Stimulated activated CD4-positive, alpha-beta T cell treated with anti-CD3 and anti-CD28 coated beads, Interleukin-1b, Interleukin-23, amount 100 ng/mL, for 24 hours (primary cell): ENCODE results near the gene SCMH1.
"Not testable (repeated sequence)": the region's sequence is repeated elsewhere in the genome, so short reads cannot be mapped to it uniquely, and the experiment has no call there.

Source experiments
- DNase-seq, 4 experiments: peaks; one replicate each; pipeline ENCODE4 v3.0.0-alpha.2; 2020; ENCODE audit warnings: low read depth in 4 of 4, low spot score in 1 of 4

SCMH1 gene

DNA sequence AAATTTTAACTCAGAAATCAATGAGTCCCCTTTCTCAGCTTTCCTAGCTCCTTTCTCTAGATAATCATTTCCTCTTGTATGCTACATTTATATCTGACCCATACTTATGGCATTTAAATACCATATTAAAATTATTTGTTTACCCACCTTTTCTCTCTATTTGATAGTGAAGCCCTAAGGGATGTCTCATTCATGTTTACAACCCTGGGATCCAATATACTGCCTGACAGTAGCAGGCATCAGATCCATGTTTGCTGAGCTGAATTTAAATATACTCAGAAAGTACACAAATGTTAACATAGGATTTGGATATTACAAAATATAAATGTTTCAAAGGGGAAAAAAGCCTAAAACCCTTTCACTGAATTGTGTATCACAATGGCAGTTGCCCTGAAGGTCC lies 26.5 kb downstream of the SCMH1 start:
- DNase-seq = no peak

DNA sequence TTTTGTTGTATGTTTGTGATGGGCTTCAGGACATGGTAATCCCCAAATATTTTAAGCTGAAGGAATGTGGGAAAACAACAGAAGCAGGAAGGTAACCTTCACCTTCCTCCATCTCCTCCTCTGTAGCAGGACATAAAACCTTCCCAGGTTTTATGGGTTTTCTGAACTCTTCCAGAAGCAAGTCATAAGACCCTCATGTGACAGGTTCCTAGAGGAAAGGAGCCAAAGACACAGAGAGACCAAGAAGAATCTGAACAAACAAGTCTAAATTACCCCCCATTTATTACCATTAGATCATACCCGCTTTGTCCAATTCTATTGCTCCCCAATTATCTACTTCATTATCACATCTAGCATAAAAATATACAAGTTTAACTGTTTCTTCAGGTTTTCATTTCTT lies 28.8 kb downstream of the SCMH1 start:
- DNase-seq = no peak

DNA sequence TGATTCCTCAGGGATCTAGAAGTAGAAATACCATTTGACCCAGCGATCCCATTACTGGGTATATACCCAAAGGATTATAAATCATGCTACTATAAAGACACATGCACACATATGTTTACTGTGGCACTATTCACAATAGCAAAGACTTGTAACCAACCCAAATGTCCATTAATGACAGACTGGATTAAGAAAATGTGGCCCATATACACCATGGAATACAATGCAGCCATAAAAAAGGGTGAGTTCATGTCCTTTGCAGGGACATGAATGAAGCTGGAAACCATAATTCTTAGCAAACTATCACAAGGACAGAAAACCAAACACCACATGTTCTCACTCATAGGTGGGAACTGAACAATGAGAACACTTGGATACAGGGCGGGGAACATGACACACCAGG lies 30.5 kb downstream of the SCMH1 start:
- not testable (repeated sequence) for DNase-seq

DNA sequence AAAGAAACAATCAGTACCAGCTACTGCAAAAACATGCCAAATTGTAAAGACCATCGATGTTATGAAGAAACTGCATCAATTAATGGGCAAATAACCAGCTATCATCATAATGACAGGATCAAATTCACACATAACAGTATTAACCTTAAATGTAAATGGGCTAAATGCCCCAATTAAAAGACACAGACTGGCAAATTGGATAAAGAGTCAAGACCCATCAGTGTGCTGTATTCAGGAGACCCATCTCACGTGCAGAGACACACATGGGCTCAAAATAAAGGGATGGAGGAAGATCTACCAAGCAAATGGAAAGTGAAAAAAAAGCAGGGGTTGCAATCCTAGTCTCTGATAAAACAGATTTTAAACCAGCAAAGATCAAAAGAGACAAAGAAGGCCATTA lies 35.1 kb downstream of the SCMH1 start:
- not testable (repeated sequence) for DNase-seq

DNA sequence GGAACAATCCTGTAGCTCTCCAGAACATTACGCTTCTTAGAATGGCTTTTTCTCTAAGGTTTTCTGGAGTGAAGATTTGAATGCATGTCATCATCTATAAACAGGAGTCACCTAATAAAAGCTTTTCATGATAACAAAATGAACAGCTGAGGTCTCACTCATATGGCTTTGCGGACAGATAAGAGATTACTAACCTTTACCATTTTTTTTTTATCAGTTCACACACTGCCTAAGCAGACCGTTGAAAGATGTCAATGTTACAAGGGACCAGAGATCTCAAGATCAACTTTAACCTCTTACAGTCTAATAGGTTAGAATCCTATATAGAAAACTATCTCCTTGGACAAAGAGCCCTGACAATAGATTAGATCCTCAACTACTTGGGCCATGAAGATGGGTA lies 41.4 kb downstream of the SCMH1 start:
- DNase-seq = no peak

DNA sequence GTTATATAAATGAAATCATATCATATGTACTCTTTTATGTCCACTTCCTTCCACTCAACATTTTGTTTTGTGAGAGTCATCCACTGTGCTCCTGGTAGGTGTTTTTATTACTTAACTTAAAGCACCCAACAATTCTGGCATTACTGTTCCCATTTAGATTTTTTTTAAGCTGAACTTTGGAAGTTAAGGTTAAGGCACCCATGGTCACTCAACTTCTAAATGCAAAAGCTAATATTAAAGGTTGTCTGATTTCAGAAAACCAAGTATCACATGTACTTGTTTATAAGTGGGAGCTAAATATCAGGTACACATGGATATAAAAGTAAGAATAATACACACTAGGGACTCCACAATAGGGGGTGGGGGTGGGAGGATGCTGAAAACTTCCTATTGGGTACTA lies 42.7 kb downstream of the SCMH1 start:
- DNase-seq = no peak

DNA sequence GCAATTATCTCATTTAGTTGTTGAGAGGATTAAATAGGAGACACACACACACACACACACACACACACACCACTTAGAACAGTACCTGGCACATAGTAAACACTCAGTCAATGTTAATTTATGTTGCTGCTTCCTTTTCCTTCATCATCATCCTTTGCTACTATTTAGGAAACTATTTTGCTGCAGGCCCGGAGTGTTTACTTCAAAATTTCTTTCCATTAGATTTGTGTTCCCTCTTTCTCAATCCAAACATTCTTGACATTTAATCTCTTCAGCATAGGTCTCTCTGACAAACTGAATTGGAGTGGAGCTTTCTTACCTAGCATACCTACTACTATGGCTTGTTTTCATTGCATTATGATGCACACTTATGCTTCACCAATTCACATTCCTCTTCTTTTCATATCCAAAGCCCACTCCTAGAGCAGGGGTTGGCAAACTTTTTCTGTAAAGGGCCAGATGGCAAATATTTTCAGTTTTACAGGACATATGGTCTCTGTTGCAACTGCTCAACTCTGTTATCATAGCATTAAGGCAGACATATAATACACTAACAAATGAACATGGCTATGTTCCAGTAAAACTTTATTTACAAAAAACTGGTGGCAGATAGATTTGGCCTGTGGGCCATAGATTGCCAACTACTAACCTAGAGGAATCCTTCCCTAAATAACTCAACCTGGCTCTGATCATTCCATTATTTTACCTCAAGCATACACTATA lies 49.5 kb downstream of the SCMH1 start:
- DNase-seq = no peak

DNA sequence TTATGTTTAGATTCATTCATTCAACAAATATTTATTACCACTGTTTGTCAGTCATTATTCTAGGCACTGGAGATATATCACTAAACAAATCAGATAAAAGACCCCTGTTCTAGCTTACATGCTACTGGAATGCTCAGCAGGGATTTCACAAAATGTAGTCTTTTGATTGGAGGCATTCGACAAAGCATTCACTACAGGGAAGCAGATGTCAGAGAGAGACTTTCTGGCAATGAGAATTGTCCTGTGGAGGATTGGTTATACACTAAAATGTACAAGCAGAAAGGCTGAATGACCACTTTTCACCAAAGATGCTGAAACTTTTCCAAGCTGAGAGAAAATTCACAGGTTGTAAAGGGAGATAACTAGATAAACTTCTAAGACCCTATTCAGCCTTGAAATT lies 57.7 kb downstream of the SCMH1 start:
- DNase-seq = no peak

DNA sequence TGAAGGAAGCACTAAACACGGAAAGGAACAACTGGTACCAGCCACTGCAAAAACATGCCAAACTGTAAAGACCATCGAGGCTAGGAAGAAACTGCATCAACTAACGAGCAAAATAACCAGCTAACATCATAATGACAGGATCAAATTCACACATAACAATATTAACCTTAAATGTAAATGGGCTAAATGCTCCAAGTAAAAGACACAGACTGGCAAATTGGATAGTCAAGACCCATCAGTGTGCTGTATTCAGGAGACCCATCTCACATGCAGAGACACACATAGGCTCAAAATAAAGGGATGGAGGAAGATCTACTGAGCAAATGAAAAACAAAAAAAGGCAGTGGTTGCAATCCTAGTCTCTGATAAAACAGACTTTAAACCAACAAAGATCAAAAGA lies 63.9 kb downstream of the SCMH1 start:
- not testable (repeated sequence) for DNase-seq

DNA sequence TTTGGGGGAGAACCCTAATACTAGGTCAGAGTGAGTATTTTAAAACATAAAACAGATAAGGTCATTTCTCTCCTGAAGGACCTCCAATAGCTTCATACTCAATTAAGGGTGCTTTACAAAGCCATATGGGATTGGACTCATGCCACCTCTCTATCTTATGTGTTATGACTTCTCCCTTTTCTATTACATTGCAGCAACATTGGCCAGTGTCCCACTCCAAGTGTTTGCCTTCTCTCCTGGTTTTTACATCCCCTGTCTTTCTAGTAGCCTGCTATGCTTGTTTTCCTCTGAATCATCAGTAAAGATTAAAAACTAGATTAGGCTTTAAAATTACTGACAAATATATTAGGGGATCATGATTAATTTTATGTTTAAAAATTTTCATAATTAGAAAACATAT lies 66.6 kb downstream of the SCMH1 start:
- DNase-seq = no peak

DNA sequence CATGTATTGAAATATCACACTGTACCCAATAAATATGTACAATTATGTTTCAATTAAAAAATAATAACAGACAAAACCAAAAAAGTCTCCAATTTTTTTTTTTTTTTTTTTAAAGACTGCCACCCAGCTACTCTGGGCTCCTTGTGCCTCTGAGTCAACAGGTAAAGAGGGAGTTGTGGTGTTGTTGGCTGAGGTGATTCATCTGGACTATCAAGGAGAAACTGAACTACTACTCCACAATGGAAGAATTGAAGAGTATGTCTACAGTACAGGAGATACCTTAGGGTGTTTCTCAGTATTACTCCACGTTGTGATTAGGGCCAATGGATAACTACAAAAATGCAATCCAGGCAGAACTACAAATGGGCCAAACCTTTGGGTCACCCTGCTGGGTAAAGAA lies 67.9 kb downstream of the SCMH1 start:
- no peak for DNase-seq

DNA sequence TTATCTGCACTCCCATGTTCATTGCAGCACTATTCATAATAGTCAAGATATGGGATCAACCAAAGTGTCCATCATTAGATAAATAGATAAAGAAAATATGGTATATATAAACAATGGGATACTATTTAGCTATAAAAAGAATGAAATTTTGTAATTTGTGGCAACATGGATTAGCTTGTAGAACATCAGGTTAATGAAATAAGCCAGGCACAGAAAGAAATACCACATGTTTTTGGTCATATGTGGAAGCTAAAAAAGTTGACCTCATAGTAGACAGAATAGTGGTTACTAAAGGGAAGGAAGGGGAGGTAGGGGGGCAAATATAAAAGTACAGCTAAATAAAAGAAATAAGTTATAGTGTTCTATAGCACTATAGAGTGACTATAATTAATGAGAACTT lies 68.5 kb downstream of the SCMH1 start:
- DNase-seq = no peak

DNA sequence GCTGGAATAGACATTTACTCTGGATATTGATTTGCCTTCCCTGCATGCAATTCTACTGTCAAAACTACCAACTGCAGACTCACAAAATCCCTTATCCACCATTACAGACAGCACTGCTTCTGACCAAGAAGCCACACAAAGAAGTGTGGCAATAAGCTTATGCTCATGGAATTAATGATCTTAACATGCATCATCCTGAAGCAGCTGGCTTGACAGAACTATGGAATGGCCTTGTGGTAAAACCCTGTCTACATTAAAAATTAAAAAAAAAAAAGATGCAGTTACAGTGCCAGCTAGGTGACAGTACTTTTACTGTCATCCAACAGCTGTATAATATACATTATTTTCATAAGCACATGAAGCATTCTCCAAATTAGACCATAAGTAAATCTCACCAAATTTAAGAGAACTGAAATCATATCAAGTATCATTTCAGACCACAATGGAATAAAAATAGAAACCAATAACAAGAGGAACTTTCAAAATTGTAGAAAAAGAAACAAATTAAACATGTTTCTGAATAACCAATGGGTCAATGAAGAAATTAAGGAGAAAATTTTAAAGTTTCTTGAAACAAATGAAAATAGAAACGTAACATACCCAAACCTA lies 70.7 kb downstream of the SCMH1 start:
- no peak for DNase-seq

DNA sequence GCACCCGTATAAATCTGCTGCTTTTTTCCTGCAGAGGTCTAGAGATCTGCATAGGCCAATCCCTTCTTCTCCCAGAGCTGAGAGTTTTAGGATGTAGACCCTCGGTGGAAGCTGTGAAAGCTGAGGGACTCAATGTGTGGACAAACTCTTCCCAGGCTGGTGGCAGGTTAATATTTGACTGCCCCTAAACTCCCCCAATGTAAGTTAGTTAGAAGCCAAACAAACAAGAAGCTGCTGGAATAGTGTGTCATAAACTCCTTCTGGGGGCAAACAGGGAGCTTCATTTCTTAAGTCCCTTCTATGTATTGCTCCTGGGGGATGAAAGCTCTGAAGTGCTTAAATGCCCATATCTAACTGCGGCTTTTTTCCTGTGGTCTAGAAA lies 72.3 kb downstream of the SCMH1 start:
- DNase-seq = no peak

DNA sequence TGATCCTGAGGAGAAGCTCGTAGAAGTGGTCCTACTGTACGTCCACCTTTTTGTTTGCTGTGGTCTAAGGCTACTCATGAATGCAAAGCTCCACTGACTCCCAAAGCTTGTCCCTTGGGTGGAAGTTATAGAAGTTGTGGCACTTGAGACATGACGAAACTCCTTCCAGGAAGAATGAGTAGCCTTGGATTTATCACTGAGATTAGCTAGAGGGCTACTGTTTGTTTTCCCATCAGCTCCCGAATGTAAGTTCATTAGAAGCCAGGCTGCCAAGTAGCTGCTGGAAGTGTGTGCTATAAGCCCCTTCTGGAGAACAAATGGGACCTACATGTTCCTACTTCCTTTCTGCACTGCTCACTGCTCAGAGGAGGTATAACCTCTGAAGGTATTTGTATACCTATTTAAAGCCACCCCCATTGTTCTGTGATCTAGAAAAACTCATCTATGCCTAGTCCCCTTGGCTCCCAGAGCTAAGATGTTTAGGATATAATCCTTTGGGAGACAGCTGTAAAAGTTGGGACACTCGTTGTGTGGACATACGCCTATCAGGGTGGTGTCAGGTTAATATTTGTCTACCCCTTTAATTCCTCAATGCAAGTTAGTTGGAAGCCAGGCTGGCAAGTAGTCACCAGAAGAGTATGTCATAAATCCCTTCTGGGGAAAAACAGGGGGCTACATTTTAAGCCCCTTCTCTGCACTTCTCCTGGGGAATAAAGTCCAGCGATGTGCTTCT lies 72.9 kb downstream of the SCMH1 start:
- no peak for DNase-seq

DNA sequence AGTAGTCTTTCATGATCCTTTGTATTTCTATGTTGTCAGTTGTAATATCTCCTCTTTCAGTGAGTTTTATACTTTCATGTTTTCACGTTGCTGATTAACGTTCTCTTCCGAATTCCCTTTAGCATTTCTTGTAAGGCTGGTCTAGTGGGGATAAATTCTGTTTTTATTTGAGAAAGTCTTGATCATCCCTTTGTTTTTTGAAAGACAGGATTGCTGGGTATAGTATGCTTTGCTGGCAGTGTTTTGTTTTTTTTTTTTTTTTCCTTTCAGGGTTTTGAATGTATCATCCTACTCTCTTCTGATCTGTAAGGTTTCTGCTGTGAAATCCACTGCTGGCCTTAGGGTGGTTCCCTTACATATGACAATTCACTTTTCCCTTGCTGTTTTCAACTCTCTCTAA lies 74.4 kb downstream of the SCMH1 start:
- no peak for DNase-seq

DNA sequence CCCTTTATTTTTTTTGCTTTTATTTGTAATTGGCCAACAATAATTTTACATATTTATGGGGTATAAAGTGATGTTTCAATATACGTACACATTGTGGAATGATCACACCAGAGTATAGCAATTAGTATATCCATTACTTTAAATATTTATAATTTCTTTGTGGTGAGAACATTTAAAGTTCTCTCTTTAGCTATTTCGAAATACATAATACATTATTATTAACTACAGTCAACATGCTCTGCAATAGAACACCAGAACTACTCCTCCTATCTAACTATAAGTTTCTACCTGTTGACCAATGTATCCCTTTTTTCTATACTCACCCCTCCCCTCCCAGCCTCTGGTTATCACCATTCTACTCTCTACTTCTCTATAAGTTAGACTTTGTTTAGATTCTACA lies 77.4 kb downstream of the SCMH1 start:
- DNase-seq = no peak

DNA sequence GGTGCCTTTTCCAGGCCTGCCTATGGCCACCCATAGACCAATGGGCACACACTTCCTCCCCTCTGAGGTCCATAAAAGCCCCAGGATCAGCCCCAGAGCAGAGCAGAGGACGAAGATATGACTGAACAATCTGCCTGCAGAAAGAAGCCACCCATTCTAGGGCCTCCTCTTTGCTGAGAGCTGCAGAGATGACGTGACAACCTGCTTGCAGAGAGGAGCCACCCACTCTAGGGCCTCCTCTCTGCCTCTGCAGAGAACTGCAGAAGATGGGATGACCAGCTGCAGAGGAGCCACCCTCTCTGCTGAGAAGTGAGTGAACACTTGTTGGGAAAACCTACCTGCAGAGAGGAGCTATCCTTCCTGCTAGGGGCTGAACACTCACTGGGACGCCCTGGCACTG lies 79.7 kb downstream of the SCMH1 start:
- DNase-seq = no peak

DNA sequence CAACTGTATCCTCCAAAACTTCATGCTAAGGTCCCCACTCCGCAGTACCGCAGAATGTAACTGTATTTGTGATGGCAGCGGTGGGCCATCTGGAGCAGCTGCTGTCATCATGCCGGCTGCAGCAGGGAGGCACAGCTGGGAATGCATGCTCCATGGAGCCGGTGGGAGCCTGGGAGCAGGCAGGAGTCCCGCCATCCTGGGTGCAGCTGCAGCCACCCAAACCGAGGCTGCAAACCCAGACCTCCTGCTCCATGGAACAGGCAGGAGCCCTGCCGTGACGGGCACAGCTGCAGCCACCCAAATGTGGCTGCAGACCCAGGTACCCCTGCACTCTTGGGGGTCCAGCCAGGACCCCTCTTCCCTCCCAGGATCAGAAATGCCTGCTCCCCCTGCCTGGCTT lies 80.3 kb downstream of the SCMH1 start:
- no peak for DNase-seq

DNA sequence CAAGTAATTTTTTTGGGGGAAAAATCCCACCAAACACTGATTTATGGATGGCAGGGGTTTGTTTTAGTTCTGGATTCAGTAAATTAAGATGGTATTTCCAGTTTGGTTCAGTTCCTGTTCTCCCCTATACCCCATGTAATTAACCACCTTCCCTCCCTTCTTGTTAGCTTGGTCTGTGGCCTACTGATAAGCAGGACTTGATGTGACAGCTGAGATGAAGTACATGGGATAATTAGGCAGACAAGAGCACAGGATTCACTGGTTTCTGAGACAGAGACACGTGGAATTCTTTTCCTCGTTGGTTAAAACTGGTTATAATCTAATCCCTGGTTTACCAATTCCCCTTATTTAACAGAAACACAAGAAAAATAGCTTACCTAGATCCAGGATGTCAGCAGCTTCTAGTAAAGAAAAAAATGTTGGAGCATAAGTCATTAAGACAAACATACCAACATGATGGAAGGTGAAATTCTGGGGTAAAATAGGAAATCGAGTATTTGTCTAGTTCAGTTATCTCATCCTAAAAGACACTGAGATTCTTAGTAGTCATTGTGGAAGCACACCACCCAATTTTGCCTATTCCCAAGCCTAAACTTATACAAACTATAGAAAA lies 81.5 kb downstream of the SCMH1 start:
- DNase-seq = no peak

DNA sequence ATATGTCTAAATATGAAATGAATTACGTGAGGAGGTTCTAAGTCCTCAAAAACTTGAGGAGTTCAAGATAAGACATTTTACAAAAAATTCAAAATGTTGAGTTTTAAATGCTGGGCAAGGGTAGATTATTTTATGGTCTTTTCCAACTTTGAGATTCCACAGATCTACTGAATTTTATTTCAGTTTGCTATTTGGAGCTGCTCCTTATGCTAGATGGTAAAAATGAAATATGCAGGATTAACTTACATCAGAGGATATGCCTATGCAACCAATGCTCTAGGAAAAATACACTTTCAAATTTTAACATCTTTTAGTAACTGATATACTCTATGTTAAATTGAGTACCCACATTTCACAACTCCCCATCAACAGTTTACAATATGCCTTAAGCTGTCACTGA lies 83.1 kb downstream of the SCMH1 start:
- DNase-seq = no peak
